Uterus (tissue), 4 donors: ENCODE measurements around the gene KCNS3. TPM values are rescaled to one million over a fixed set of nuclear protein-coding genes. Genes with fewer than 3 reads are reported as not detected.

Experiments
- DNase-seq, 2 donors: peaks; one replicate each; pipeline ENCODE4 v3.0.0-alpha.2; 2019 to 2020
- H3K27ac ChIP-seq, 2 donors: fragments of 200-600 bp; sonication (generic); 1 replicate in 1 of 2; 2 replicates in 1 of 2; pipeline ENCODE4 v1.5.1; 2016 to 2018
- H3K27me3 ChIP-seq, 2 donors: fragments of 200-600 bp; sonication (generic); one replicate each; pipeline ENCODE4 v1.5.1; 2018 to 2019; ENCODE audit warnings: control low read depth in 1 of 2
- H3K36me3 ChIP-seq, 2 donors: fragments of 200-600 bp; sonication (generic); one replicate each; pipeline ENCODE4 v1.5.1; 2019; ENCODE audit warnings: control low read depth in 1 of 2
- H3K4me1 ChIP-seq, 2 donors: fragments of 200-600 bp; sonication (generic); one replicate each; pipeline ENCODE4 v1.5.1; 2018 to 2019; ENCODE audit warnings: control low read depth in 1 of 2
- H3K4me3 ChIP-seq, 2 donors: fragments of 200-600 bp; sonication (generic); 1 replicate in 1 of 2; 2 replicates in 1 of 2; pipeline ENCODE4 v1.5.1; 2018 to 2019; ENCODE audit warnings: mild to moderate bottlenecking in 1 of 2
- H3K9me3 ChIP-seq, 2 donors: fragments of 200-600 bp; sonication (generic); one replicate each; pipeline ENCODE4 v1.5.1; 2019; ENCODE audit warnings: control low read depth in 1 of 2
- POLR2A ChIP-seq, 2 donors: fragments of 450-650 bp; IDR thresholded peaks; one replicate each; pipeline ENCODE4 v1.6.1; 2016; ENCODE audit warnings: antibody characterized with exemption in 2 of 2, mild to moderate bottlenecking in 1 of 2, moderate library complexity in 1 of 2
- intact Hi-C: fragments of 100-400 bp; cut with DNase I; formaldehyde crosslinking; loops from one replicate; pipeline ENCODE4 v1.15.1; 2023; ENCODE audit warnings: low total_unique reads
- total RNA-seq, 4 donors: library from RNA; depleted of rRNA in 3 of 4; stranded (reverse); fragments of >200 nt in 3 of 4; gene quantifications; one replicate each; pipeline versions ENCODE4 v1.1.0 to v1.2.4, GENCODE V29; 2014 to 2023
- TF ChIP-seq, protein P1 (sequence below), 4 experiments: fragments of 200-600 bp in 2 of 4; fragments of 450-650 bp in 2 of 4; sonication (generic) in 2 of 4; IDR thresholded peaks; one replicate each; pipeline ENCODE4 v1.5.1; 2016 to 2019; ENCODE audit warnings: antibody characterized with exemption in 4 of 4, mild to moderate bottlenecking in 2 of 4, moderate library complexity in 1 of 4
- donor health status: DM: yes; HTN: yes; CAD: no.

KCNS3 gene
- total RNA-seq, 4 donors from 2014 or later: 4.8 to 67.6 (median 11.6) TPM

DNA sequence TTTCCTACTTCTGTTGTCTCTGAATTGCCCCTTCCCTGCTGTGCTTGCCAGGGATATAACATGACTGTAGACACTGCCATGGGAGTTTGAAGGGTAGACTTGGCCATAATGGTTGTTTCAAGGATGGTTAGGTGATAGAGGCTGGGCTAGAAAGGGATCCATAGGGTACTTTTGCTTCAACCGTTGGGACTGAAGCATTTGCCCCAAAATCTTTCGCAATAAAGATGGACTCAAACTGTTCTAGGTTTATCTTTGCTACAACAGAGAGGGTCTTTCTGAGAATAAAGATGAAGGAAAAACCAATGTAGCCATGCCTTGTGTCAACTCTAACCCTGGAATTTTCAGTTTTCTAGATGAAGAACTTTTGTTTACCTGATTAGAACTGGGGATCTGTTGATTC lies 35.0 kb upstream of the KCNS3 start:
- TF ChIP-seq, protein P1, sequence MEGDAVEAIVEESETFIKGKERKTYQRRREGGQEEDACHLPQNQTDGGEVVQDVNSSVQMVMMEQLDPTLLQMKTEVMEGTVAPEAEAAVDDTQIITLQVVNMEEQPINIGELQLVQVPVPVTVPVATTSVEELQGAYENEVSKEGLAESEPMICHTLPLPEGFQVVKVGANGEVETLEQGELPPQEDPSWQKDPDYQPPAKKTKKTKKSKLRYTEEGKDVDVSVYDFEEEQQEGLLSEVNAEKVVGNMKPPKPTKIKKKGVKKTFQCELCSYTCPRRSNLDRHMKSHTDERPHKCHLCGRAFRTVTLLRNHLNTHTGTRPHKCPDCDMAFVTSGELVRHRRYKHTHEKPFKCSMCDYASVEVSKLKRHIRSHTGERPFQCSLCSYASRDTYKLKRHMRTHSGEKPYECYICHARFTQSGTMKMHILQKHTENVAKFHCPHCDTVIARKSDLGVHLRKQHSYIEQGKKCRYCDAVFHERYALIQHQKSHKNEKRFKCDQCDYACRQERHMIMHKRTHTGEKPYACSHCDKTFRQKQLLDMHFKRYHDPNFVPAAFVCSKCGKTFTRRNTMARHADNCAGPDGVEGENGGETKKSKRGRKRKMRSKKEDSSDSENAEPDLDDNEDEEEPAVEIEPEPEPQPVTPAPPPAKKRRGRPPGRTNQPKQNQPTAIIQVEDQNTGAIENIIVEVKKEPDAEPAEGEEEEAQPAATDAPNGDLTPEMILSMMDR (IDR thresholded peaks at IDR 0.05): no peak
- no peak for TF ChIP-seq POLR2A (IDR thresholded peaks at IDR 0.05)
- Histone ChIP-seq H3K27ac (no peak overlapping the region), H3K4me3 (no peak overlapping the region), H3K9me3 (no peaks in the 10 kb centered on the region), H3K36me3 (no peaks in the 10 kb centered on the region), H3K4me1 (no peaks in the 10 kb centered on the region), H3K27me3 (no peaks in the 10 kb centered on the region)
- DNase-seq: no peak
- intact Hi-C loops: no loop called here

GRCh38 chr2:17845806-17846205 lies 32.7 kb upstream of the KCNS3 start:
- no peaks in the 10 kb centered on the region for H3K9me3 ChIP-seq
- H3K27ac ChIP-seq: no peak overlapping the region
- intact Hi-C loops: no loop called here
- TF ChIP-seq, protein P1 (IDR thresholded peaks at IDR 0.05): no peak
- TF ChIP-seq POLR2A (IDR thresholded peaks at IDR 0.05): no peak
- no peaks in the 10 kb centered on the region for H3K4me1 ChIP-seq
- DNase-seq: no peak
- H3K36me3 ChIP-seq: no peaks in the 10 kb centered on the region
- no peak overlapping the region for H3K4me3 ChIP-seq
- no peaks in the 10 kb centered on the region for H3K27me3 ChIP-seq

- no peak for DNase-seq
- Histone ChIP-seq H3K27ac (no peak overlapping the region), H3K4me3 (no peak overlapping the region), H3K27me3 (no peaks in the 10 kb centered on the region), H3K9me3 (no peaks in the 10 kb centered on the region), H3K4me1 (no peaks in the 10 kb centered on the region), H3K36me3 (no peaks in the 10 kb centered on the region)
- TF ChIP-seq, protein P1 (IDR thresholded peaks at IDR 0.05): no peak
- TF ChIP-seq POLR2A (IDR thresholded peaks at IDR 0.05): no peak
- intact Hi-C loops: no loop called here
Observed at GRCh38 chr2:17846676-17847075, 31.8 kb upstream of the KCNS3 start.

GRCh38 chr2:17847236-17847635 lies 31.2 kb upstream of the KCNS3 start:
- no peaks in the 10 kb centered on the region for H3K9me3 ChIP-seq
- H3K27ac ChIP-seq: no peak overlapping the region
- H3K27me3 ChIP-seq: no peaks in the 10 kb centered on the region
- H3K4me1 ChIP-seq: no peaks in the 10 kb centered on the region
- no peak for TF ChIP-seq POLR2A (IDR thresholded peaks at IDR 0.05)
- TF ChIP-seq, protein P1 (IDR thresholded peaks at IDR 0.05): no peak
- no peaks in the 10 kb centered on the region for H3K36me3 ChIP-seq
- DNase-seq: no peak
- intact Hi-C loops: no loop called here
- H3K4me3 ChIP-seq: no peak overlapping the region

GRCh38 chr2:17849275-17849674 lies 29.2 kb upstream of the KCNS3 start:
- no peaks in the 10 kb centered on the region for H3K36me3 ChIP-seq

More at GRCh38 chr2:17849275-17849674, 29.2 kb upstream of the KCNS3 start:
- no peaks in the 10 kb centered on the region for H3K9me3 ChIP-seq
- intact Hi-C loops: no loop called here
- H3K4me3 ChIP-seq: no peak overlapping the region
- no peak for DNase-seq
- TF ChIP-seq, protein P1 (IDR thresholded peaks at IDR 0.05): no peak
- TF ChIP-seq POLR2A (IDR thresholded peaks at IDR 0.05): no peak
- H3K27ac ChIP-seq: no peak overlapping the region
- H3K4me1 ChIP-seq: no peaks in the 10 kb centered on the region
- no peaks in the 10 kb centered on the region for H3K27me3 ChIP-seq
